ENCODE results near the gene EOLA1.
"Not testable (repeated sequence)": the region's sequence is repeated elsewhere in the genome, so short reads cannot be mapped to it uniquely, and the experiment has no call there.

The EOLA1 gene

GRCh38 chrX:149545545-149546543 is 5.0 kb downstream of the EOLA1 start:
- not testable (repeated sequence) for DNase-seq (ENCODE audit: low read depth, low spot score)

- DNase-seq (ENCODE audit: low read depth, low spot score), result not testable (repeated sequence)
Observed at GRCh38 chrX:149546962-149547361, 6.2 kb downstream of the EOLA1 start.

GRCh38 chrX:149547782-149548181 is 7.0 kb downstream of the EOLA1 start:
- DNase-seq (ENCODE audit: low read depth, low spot score), result not testable (repeated sequence)

- not testable (repeated sequence) for DNase-seq (ENCODE audit: low read depth, low spot score)
Observed at GRCh38 chrX:149549701-149550100, 8.9 kb downstream of the EOLA1 start, which contains the start of gene HSFX3. TSS of gene HSFX3 (minus strand) at chrX:149549924. CDS start at chrX:149549852, 72 bp downstream.

- DNase-seq (ENCODE audit: low read depth, low spot score), result not testable (repeated sequence)
Observed at GRCh38 chrX:149550454-149550853, 9.6 kb downstream of the EOLA1 start.

DNA sequence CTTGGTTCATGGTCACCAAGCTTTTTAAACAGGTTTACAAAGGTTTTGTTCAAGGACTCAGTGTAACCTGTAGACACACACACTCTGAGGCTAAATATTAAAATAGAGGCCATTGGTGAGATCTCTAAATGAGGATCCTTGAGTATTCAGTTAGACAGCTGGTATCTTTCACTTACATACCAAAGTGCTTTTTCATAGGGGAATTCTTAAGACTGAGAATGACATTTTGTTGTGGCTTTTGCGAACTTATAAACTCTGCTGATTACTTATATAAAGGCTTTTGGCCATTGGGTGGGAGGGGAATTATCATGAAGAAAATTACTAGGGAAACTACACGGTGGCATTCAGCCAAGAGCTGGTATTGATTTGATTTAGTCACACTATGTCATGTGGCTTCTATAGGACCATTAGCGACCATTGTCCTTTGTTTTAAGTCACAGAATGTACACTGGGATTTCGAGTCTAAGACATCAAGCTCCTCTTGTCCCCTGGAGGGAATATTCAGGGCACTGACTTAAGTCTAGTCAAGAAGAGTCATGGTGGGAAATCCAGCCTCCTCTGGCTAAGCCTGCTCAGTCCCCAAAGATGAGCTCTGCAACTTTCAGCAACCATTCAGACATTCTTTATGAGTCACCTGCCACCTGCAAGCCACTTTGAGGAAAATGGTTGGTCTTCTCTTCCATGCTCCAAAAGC is 10.6 kb downstream of the EOLA1 start:
- not testable (repeated sequence) for DNase-seq (ENCODE audit: low read depth, low spot score)

- DNase-seq (ENCODE audit: low read depth, low spot score), result not testable (repeated sequence)
Observed at GRCh38 chrX:149551939-149552248, 11.1 kb downstream of the EOLA1 start.

- DNase-seq (ENCODE audit: low read depth, low spot score), result not testable (repeated sequence)
Observed at GRCh38 chrX:149555251-149555650, 14.4 kb downstream of the EOLA1 start.

DNA sequence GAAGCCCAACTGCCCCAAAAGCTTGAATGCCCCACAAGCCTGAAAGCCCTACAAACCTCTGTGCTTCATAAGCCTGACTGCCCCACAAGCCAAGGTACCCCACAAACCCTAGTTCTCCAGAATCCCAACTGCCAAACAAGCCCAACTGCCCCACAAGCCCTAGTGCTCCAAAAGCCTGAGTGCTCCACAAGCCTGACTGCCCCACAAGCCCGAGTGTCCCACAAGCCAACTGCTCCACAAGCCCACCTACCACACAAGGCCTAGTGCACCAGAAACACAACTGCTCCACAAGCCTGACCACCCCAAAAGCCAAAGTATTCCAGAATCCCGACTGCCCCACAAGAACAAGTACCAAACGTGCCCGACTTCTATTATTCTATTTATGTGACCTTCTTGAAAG is 22.5 kb downstream of the EOLA1 start:
- no peak for DNase-seq (ENCODE audit: low read depth, low spot score)

GRCh38 chrX:149567621-149568417 is 27.0 kb downstream of the EOLA1 start:
- no peak for DNase-seq (ENCODE audit: low read depth, low spot score)

DNA sequence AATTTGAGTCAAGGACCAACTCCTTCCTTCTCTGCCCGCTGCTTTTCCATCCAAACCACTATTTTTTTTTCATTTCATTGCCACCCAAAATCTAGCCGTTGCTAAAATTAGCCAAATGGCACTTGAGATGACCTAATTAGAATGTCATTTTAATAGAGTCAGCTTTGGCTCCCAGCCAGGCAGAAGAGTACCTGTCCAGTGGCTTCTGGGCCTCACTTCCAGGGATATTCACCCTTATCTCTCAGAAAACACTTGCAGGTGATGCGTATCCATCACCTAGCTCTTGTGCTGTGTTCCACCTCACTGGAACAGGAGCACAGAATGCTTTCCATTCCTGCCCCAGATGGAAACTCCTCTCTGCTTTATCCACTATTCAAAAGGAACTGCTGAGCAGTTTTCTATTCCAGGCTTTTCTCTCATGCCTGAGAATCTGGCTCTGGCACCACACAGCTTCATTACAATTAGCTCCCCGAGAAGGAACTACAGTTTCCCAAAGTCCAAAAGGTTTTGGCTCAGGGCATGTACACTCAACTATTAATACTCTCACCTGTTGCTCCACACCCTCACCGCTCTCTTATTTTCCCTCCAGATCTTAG is 28.0 kb downstream of the EOLA1 start:
- no peak for DNase-seq (ENCODE audit: low read depth, low spot score)

- no peak for DNase-seq (ENCODE audit: low read depth, low spot score)
Observed at GRCh38 chrX:149569770-149570169, 29.0 kb downstream of the EOLA1 start.

GRCh38 chrX:149570668-149571067 is 29.9 kb downstream of the EOLA1 start:
- peak; percentile 6 for DNase-seq (ENCODE audit: low read depth, low spot score)

GRCh38 chrX:149571770-149572169 is 31.0 kb downstream of the EOLA1 start:
- no peak for DNase-seq (ENCODE audit: low read depth, low spot score)

GRCh38 chrX:149572743-149573142 is 31.9 kb downstream of the EOLA1 start:
- no peak for DNase-seq (ENCODE audit: low read depth, low spot score)

- DNase-seq (ENCODE audit: low read depth, low spot score), result not testable (repeated sequence)
Observed at GRCh38 chrX:149573456-149573855, 32.6 kb downstream of the EOLA1 start.

- not testable (repeated sequence) for DNase-seq (ENCODE audit: low read depth, low spot score)
Observed at GRCh38 chrX:149585631-149586030, 44.8 kb downstream of the EOLA1 start.

GRCh38 chrX:149587359-149587758 is 46.5 kb downstream of the EOLA1 start, which contains the start of gene MAGEA9B:
TSS of gene MAGEA9B (minus strand) at chrX:149587459. CDS start at chrX:149583179, 4,280 bp downstream.
- DNase-seq (ENCODE audit: low read depth, low spot score), result not testable (repeated sequence)

GRCh38 chrX:149590993-149591392 is 50.2 kb downstream of the EOLA1 start:
- not testable (repeated sequence) for DNase-seq (ENCODE audit: low read depth, low spot score)

- DNase-seq (ENCODE audit: low read depth, low spot score), result not testable (repeated sequence)
Observed at GRCh38 chrX:149595214-149595613, 54.4 kb downstream of the EOLA1 start, which contains the start of gene HSFX2. TSS of gene HSFX2 (minus strand) at chrX:149595314. CDS start at chrX:149594700, 614 bp downstream.

DNA sequence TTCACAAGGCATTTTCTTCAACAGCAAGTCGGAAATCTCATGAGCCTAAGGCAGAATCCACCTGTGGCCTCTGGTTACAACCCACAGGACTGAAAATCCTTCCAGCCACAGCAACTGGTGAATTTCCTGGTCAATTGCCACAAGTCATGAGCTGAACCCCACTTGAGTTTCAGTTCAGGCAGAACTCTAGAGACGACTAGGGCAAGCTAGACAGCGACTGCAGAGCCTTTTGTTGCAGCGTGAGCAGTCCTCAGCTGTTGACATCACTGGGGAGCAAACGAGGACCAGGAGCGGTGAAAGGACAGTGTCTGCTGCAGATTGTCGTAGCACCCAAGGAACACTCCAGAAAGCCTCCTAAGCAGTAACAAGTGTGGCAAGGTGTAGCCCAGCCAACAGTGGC is 55.1 kb downstream of the EOLA1 start:
- not testable (repeated sequence) for DNase-seq (ENCODE audit: low read depth, low spot score)
